HepG2 (cell line): ENCODE data around the gene ACOT6. TPM values are rescaled to one million over a fixed set of nuclear protein-coding genes. Genes with fewer than 3 reads are reported as not detected.

Experiments
- ARHGAP35 ChIP-seq: sonication (generic); formaldehyde crosslinking; IDR thresholded peaks from 2 replicates; pipeline ENCODE4 v1.9.0; 2022; ENCODE audit warnings: mild to moderate bottlenecking, inconsistent platforms, moderate library complexity, missing genetic modification reagents, borderline replicate concordance
- ETV6 ChIP-seq: sonication (generic); formaldehyde crosslinking; conservative IDR thresholded peaks from 2 replicates; pipeline ENCODE4 v1.4.0; 2020; ENCODE audit warnings: missing genetic modification reagents
- GATAD2A ChIP-seq: IDR thresholded peaks from 2 replicates; pipeline ENCODE4 v1.6.1; 2016
- HNF4A ChIP-seq: sonication (generic); formaldehyde crosslinking; IDR thresholded peaks from 2 replicates; pipeline ENCODE4 v1.4.0; 2020; ENCODE audit warnings: missing genetic modification reagents
- IKZF5 ChIP-seq: IDR thresholded peaks from 2 replicates; pipeline ENCODE4 v1.6.1; 2018; ENCODE audit warnings: missing genetic modification reagents, mild to moderate bottlenecking, missing compliant biosample characterization
- POLR2G ChIP-seq: fragments of 200-400 bp; formaldehyde crosslinking; IDR thresholded peaks from 2 replicates; pipeline ENCODE4 v1.6.1; 2018; ENCODE audit warnings: mild to moderate bottlenecking, low read depth, low read length, moderate library complexity
- RAD51 ChIP-seq: fragments of 450-650 bp; IDR thresholded peaks from 2 replicates; pipeline ENCODE4 v1.6.1; 2016; ENCODE audit warnings: borderline replicate concordance
- SIX1 ChIP-seq: sonication (generic); formaldehyde crosslinking; IDR thresholded peaks from 2 replicates; pipeline ENCODE4 v1.4.0; 2020; ENCODE audit warnings: missing genetic modification reagents, borderline replicate concordance
- SOX13 ChIP-seq, 3 experiments: fragments of 450-650 bp in 1 of 3; sonication (generic) in 1 of 3; formaldehyde crosslinking in 1 of 3; IDR thresholded peaks in 2 of 3; conservative IDR thresholded peaks in 1 of 3; 2 replicates each; pipeline versions ENCODE4 v1.5.0 to v1.6.1; 2016 to 2020; ENCODE audit warnings: antibody characterized with exemption in 1 of 3, mild to moderate bottlenecking in 1 of 3, missing compliant biosample characterization in 1 of 3, missing genetic modification reagents in 1 of 3, moderate library complexity in 1 of 3
- U2AF1 ChIP-seq: fragments of 200-400 bp; formaldehyde crosslinking; optimal IDR thresholded peaks from 2 replicates; pipeline ENCODE3; 2017; ENCODE audit warnings: mild to moderate bottlenecking, low read depth, low read length
- ZFY ChIP-seq: sonication (generic); formaldehyde crosslinking; IDR thresholded peaks from 2 replicates; pipeline ENCODE4 v1.4.0; 2020; ENCODE audit warnings: missing genetic modification reagents
- ZNF335 ChIP-seq: sonication (generic); formaldehyde crosslinking; IDR thresholded peaks from 2 replicates; pipeline ENCODE4 v1.4.0; 2020; ENCODE audit warnings: missing genetic modification reagents
- ZNF556 ChIP-seq: sonication (generic); formaldehyde crosslinking; IDR thresholded peaks from 2 replicates; pipeline ENCODE4 v1.4.0; 2020; ENCODE audit warnings: mild to moderate bottlenecking, missing genetic modification reagents, borderline replicate concordance
- ZSCAN31 ChIP-seq: sonication (generic); formaldehyde crosslinking; IDR thresholded peaks from 2 replicates; pipeline ENCODE4 v1.5.0; 2020; ENCODE audit warnings: low read depth, mild to moderate bottlenecking, missing genetic modification reagents
- polyA plus RNA-seq, 8 experiments: library from polyadenylated mRNA; depleted of rRNA in 3 of 8; stranded (reverse) in 7 of 8; unstranded in 1 of 8; fragments of >200 nt; fragmentation: Illumina TruSeq in 4 of 8; extraction: Trizol in 4 of 8; gene quantifications; 2 replicates each; pipeline versions ENCODE4 v1.2.1 to v1.2.3, GENCODE V29; 2011 to 2016; ENCODE audit warnings: low read depth in 4 of 8, missing spikeins in 1 of 8, mixed read lengths in 1 of 8; ENCODE audit not compliant: insufficient read depth in 1 of 8
- total RNA-seq, 5 experiments: library from RNA; depleted of rRNA; stranded (reverse); fragments of >200 nt; fragmentation: Illumina TruSeq; extraction: Trizol; gene quantifications; 2 replicates each; pipeline ENCODE4 v1.2.3, GENCODE V29; 2016; ENCODE audit warnings: low read depth in 1 of 5
- TF ChIP-seq, protein P1 (sequence below): fragments of 450-650 bp; IDR thresholded peaks from 2 replicates; pipeline ENCODE4 v1.6.1; 2017
- TF ChIP-seq, protein P2 (sequence below): sonication (generic); formaldehyde crosslinking; IDR thresholded peaks from 2 replicates; pipeline ENCODE4 v1.8.1; 2023; ENCODE audit warnings: missing genetic modification reagents, mild to moderate bottlenecking, borderline replicate concordance
- TF ChIP-seq, protein P3 (sequence below): sonication (generic); formaldehyde crosslinking; conservative IDR thresholded peaks from 2 replicates; pipeline ENCODE4 v1.8.0; 2022; ENCODE audit warnings: mild to moderate bottlenecking, moderate library complexity, missing genetic modification reagents
- TF ChIP-seq, protein P4 (sequence below): fragments of 450-650 bp; IDR thresholded peaks from 2 replicates; pipeline ENCODE4 v1.6.1; 2016
- TF ChIP-seq, protein P5 (sequence below), 2 experiments: IDR thresholded peaks; 2 replicates each; pipeline ENCODE4 v1.6.1; 2011 to 2012; ENCODE audit warnings: low read length in 2 of 2, borderline replicate concordance in 1 of 2, low read depth in 1 of 2, mild to moderate bottlenecking in 1 of 2, moderate library complexity in 1 of 2

The ACOT6 gene
- total and polyA plus RNA-seq, 2 of the 13 experiments (the other 11 are each of a cell fraction or from before 2014, with no cell fraction given): 0.15 to 0.27 TPM

DNA sequence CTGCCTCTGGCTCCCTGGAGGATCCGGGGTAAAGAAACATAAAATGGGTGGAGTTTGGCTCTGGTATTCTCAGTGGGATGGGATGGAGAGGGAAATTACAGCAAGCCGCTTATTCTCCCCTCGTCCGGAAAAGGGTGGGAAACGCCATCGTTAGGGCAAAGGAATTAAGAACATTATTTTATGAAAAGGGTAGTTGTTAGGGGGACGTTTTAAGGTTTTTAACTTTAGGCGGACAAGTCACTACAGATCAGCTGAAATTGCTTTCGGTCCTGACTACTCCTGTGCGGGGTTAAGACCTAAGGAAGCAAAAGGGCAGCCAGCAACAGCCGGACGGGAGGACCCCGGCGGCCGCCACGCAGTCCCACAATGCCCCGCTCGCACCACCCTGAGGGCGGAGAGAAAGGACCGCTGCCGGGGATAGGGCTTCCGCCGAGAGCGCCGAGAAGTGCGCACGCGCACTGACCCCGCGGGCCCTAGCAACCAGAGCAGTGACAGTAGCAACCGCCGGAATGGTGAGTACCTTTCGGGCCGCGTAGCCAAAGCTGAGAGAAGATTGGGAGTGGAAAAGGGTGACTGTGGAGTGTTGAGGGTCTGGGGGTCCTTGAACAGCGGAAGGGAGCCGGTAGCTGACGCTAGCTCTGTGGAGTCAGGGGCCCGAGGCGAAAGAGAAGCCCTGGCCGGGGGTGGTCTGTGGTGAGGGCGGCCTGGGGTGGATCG lies 32.4 kb downstream of the ACOT6 start, which contains the start of gene DNAL1 (continued):
- no peak for TF ChIP-seq ETV6
- no peak for TF ChIP-seq U2AF1
- peak; percentile 54; the same call in 1 of the 2 replicates for TF ChIP-seq IKZF5 (CRISPR knock-in tag)
- TF ChIP-seq, protein P1, sequence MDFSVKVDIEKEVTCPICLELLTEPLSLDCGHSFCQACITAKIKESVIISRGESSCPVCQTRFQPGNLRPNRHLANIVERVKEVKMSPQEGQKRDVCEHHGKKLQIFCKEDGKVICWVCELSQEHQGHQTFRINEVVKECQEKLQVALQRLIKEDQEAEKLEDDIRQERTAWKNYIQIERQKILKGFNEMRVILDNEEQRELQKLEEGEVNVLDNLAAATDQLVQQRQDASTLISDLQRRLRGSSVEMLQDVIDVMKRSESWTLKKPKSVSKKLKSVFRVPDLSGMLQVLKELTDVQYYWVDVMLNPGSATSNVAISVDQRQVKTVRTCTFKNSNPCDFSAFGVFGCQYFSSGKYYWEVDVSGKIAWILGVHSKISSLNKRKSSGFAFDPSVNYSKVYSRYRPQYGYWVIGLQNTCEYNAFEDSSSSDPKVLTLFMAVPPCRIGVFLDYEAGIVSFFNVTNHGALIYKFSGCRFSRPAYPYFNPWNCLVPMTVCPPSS: no peak
- TF ChIP-seq ZNF335: peak; percentile 89
- TF ChIP-seq ARHGAP35: no peak
- TF ChIP-seq, protein P2, sequence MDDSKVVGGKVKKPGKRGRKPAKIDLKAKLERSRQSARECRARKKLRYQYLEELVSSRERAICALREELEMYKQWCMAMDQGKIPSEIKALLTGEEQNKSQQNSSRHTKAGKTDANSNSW (CRISPR knock-in tag): no peak
- peak; percentile 68 for TF ChIP-seq ZSCAN31 (CRISPR knock-in tag)
- TF ChIP-seq, protein P3, sequence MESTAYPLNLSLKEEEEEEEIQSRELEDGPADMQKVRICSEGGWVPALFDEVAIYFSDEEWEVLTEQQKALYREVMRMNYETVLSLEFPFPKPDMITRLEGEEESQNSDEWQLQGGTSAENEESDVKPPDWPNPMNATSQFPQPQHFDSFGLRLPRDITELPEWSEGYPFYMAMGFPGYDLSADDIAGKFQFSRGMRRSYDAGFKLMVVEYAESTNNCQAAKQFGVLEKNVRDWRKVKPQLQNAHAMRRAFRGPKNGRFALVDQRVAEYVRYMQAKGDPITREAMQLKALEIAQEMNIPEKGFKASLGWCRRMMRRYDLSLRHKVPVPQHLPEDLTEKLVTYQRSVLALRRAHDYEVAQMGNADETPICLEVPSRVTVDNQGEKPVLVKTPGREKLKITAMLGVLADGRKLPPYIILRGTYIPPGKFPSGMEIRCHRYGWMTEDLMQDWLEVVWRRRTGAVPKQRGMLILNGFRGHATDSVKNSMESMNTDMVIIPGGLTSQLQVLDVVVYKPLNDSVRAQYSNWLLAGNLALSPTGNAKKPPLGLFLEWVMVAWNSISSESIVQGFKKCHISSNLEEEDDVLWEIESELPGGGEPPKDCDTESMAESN (CRISPR knock-in tag): no peak
- no peak for TF ChIP-seq SOX13 (IDR thresholded peaks at IDR 0.05)
- no peak for TF ChIP-seq SOX13 (CRISPR knock-in tag; conservative IDR thresholded peaks at IDR 0.05 in 1 of 2, IDR thresholded peaks at IDR 0.05 in 1 of 2)
- peak; percentile 97 for TF ChIP-seq POLR2G
- TF ChIP-seq, protein P4, sequence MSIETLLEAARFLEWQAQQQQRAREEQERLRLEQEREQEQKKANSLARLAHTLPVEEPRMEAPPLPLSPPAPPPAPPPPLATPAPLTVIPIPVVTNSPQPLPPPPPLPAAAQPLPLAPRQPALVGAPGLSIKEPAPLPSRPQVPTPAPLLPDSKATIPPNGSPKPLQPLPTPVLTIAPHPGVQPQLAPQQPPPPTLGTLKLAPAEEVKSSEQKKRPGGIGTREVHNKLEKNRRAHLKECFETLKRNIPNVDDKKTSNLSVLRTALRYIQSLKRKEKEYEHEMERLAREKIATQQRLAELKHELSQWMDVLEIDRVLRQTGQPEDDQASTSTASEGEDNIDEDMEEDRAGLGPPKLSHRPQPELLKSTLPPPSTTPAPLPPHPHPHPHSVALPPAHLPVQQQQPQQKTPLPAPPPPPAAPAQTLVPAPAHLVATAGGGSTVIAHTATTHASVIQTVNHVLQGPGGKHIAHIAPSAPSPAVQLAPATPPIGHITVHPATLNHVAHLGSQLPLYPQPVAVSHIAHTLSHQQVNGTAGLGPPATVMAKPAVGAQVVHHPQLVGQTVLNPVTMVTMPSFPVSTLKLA: 0 out of 2 replicates have a peak, but pooled peaks have one; percentile 2
- no peak for TF ChIP-seq ZNF556 (CRISPR knock-in tag)
- TF ChIP-seq, protein P5, sequence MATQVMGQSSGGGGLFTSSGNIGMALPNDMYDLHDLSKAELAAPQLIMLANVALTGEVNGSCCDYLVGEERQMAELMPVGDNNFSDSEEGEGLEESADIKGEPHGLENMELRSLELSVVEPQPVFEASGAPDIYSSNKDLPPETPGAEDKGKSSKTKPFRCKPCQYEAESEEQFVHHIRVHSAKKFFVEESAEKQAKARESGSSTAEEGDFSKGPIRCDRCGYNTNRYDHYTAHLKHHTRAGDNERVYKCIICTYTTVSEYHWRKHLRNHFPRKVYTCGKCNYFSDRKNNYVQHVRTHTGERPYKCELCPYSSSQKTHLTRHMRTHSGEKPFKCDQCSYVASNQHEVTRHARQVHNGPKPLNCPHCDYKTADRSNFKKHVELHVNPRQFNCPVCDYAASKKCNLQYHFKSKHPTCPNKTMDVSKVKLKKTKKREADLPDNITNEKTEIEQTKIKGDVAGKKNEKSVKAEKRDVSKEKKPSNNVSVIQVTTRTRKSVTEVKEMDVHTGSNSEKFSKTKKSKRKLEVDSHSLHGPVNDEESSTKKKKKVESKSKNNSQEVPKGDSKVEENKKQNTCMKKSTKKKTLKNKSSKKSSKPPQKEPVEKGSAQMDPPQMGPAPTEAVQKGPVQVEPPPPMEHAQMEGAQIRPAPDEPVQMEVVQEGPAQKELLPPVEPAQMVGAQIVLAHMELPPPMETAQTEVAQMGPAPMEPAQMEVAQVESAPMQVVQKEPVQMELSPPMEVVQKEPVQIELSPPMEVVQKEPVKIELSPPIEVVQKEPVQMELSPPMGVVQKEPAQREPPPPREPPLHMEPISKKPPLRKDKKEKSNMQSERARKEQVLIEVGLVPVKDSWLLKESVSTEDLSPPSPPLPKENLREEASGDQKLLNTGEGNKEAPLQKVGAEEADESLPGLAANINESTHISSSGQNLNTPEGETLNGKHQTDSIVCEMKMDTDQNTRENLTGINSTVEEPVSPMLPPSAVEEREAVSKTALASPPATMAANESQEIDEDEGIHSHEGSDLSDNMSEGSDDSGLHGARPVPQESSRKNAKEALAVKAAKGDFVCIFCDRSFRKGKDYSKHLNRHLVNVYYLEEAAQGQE (IDR thresholded peaks at IDR 0.05; ENCODE audit: borderline replicate concordance in 1 of 2, low read depth in 1 of 2, low read length in 2 of 2): no peak
- TF ChIP-seq ZFY (CRISPR knock-in tag): peak; percentile 70
- TF ChIP-seq SIX1 (CRISPR knock-in tag): no peak
- no peak for TF ChIP-seq HNF4A (CRISPR knock-in tag)
- TF ChIP-seq RAD51: no peak
- TF ChIP-seq GATAD2A (CRISPR knock-in tag): 0 out of 2 replicates have a peak, but pooled peaks have one; percentile 23
